CD4-positive, alpha-beta T cell treated with Interleukin-10 for 1 hour (primary cell): Measurements from ENCODE around the gene DCAF7.
A peak's percentile ranks its signal among the peaks of the same experiment; 100 is the strongest.

Experiments
- DNase-seq: peaks from one replicate; pipeline ENCODE4 v3.0.0-alpha.2; 2020

Gene DCAF7

GRCh38 chr17:63549946-63550816, at the start of gene DCAF7:
TSS of gene DCAF7 (plus strand) at chr17:63550477. CDS start at chr17:63550678, 201 bp downstream.
- DNase-seq = peak; percentile 100

- no peak for DNase-seq
Measured at GRCh38 chr17:63500543-63501390, 49.5 kb upstream of the DCAF7 start.

- DNase-seq = no peak
Measured at GRCh38 chr17:63503341-63503705, 47.0 kb upstream of the DCAF7 start.

- DNase-seq = no peak
Measured at GRCh38 chr17:63504261-63504660, 46.0 kb upstream of the DCAF7 start.

- no peak for DNase-seq
Measured at GRCh38 chr17:63505341-63505740, 44.9 kb upstream of the DCAF7 start.

- DNase-seq = no peak
Measured at GRCh38 chr17:63506627-63507026, 43.6 kb upstream of the DCAF7 start.

GRCh38 chr17:63511331-63511730, 38.9 kb upstream of the DCAF7 start:
- no peak for DNase-seq

GRCh38 chr17:63512388-63512787, 37.9 kb upstream of the DCAF7 start:
- DNase-seq = no peak

- DNase-seq = no peak
Measured at GRCh38 chr17:63512896-63513644, 37.2 kb upstream of the DCAF7 start.

GRCh38 chr17:63514477-63514876, 35.8 kb upstream of the DCAF7 start:
- no peak for DNase-seq

- DNase-seq = no peak
Measured at GRCh38 chr17:63514974-63515373, 35.3 kb upstream of the DCAF7 start.

GRCh38 chr17:63515426-63515825, 34.9 kb upstream of the DCAF7 start:
- no peak for DNase-seq

GRCh38 chr17:63516910-63517824, 33.1 kb upstream of the DCAF7 start:
- DNase-seq = no peak

- no peak for DNase-seq
Measured at GRCh38 chr17:63517825-63518534, 32.3 kb upstream of the DCAF7 start.

GRCh38 chr17:63519116-63519881, 31.0 kb upstream of the DCAF7 start:
- no peak for DNase-seq

- no peak for DNase-seq
Measured at GRCh38 chr17:63519972-63520882, 30.1 kb upstream of the DCAF7 start.

GRCh38 chr17:63523253-63523855, 26.9 kb upstream of the DCAF7 start, which contains the start of gene KCNH6:
TSS of gene KCNH6 (plus strand) at chr17:63523358. CDS start at chr17:63523414, 56 bp downstream.
- DNase-seq = no peak

GRCh38 chr17:63524051-63524450, 26.2 kb upstream of the DCAF7 start:
- no peak for DNase-seq
